A673 (cell line): ENCODE data around the gene PHF12.

Experiments used
- EZH2 ChIP-seq: fragments of 200-600 bp; sonication (generic); IDR thresholded peaks from 2 replicates; pipeline ENCODE4 v1.6.1; 2017; ENCODE audit warnings: borderline replicate concordance, low read depth, mild to moderate bottlenecking, mixed read lengths, antibody characterized with exemption, low read length; ENCODE audit not compliant: poor library complexity, severe bottlenecking
- TF ChIP-seq, protein P1 (sequence below): fragments of 300-800, 200-600 bp; sonication (generic); conservative IDR thresholded peaks from 2 replicates; pipeline ENCODE4 v1.5.1; 2017; ENCODE audit warnings: low read depth, mild to moderate bottlenecking, antibody characterized with exemption, low read length, moderate library complexity, mixed read lengths

DNA sequence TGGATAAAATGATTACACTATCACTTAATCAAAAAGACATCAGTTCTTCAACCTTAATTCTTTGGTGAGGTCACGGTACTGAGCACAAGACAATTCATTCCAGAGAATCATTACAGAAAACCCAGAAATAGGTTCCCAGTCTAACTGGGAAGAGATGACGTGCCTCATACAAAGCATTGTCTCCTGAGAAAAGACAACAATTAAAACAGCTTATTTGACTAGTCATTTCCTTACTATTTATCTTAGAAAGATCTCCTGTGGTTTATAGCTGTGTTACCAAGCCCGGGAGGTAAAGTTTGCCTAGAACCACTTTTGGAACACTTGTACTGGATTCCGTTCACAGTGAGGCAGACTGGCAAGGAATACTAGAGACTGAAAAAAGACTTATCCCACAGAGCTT lies 5.1 kb downstream of the PHF12 start:
- TF ChIP-seq, protein P1, sequence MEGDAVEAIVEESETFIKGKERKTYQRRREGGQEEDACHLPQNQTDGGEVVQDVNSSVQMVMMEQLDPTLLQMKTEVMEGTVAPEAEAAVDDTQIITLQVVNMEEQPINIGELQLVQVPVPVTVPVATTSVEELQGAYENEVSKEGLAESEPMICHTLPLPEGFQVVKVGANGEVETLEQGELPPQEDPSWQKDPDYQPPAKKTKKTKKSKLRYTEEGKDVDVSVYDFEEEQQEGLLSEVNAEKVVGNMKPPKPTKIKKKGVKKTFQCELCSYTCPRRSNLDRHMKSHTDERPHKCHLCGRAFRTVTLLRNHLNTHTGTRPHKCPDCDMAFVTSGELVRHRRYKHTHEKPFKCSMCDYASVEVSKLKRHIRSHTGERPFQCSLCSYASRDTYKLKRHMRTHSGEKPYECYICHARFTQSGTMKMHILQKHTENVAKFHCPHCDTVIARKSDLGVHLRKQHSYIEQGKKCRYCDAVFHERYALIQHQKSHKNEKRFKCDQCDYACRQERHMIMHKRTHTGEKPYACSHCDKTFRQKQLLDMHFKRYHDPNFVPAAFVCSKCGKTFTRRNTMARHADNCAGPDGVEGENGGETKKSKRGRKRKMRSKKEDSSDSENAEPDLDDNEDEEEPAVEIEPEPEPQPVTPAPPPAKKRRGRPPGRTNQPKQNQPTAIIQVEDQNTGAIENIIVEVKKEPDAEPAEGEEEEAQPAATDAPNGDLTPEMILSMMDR, result no peak
- no peak for TF ChIP-seq EZH2
